ENCODE data around the gene TMEM115. TPM values are rescaled to one million over a fixed set of nuclear protein-coding genes. Genes with fewer than 3 reads are reported as not detected.
A peak's percentile ranks its signal among the peaks of the same experiment; 100 is the strongest.

TMEM115 gene
- total and polyA plus RNA-seq, 2 of the 4 experiments (the other 2 are of a cell fraction): 35.3 to 47.3 TPM

DNA sequence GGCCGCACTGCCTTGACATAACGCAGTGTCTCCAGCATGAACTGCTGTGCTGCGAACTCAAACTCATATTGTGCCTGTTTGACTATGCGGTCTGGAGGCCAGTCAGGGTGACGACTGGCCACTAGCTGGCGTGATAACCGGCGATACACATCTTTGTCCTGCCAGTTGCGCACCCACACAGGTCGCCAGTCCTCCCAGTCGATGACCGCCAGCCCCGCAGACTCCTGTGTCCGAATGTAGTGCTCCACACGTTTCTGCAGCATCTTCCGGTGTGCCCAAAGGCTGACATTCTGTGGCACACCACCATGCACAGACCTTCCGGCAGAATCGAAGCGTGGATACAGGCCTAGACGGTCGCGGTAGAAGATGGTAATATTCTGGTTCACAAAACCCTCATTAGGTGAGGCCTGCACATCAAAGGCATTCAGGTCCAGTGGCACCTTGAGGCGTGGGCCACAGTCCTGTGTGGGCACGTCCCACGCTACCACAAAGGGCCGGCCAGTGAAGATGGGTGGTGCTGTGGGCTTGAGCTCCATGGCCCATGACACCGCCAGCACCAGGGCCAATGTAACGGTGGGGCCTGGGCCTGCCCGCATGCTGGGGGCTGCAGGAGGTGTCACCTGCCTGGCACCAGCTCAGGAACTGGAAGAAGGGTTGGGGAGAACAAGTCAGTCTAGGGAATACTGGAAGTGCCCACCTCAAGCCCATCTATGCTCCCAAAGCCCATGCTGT is 39.3 kb downstream of the TMEM115 start:
- POLR2A ChIA-PET (ENCODE audit: unreplicated experiment): no interaction called here
- peak overlapping the region; percentile 20 to 74; a peak in 1 of 4 replicates for H4K8ac ChIP-seq (ENCODE audit: low read depth in 2 of 2, low read length in 2 of 2)
- no peak for DNase-seq
- 80% methylated on average over 27 of the region's 29 CpGs; no CpG with 5 or more reads in 1 of the 2 experiments for WGBS, 2 experiments (ENCODE audit: extremely low coverage in 2 of 2, insufficient read length in 1 of 2)
- peaks cover 16% of the 10 kb centered on the region; the same call in 1 of the 2 replicates for H4K20me1 ChIP-seq (ENCODE audit: insufficient read depth, low read length)
- in situ Hi-C loops (cut with MboI; ENCODE audit: low sequenced_read_pairs): no loop called here
- ATAC-seq (ENCODE audit: low read depth): no peak
- no peaks in the 10 kb centered on the region for H3K27me3 ChIP-seq (ENCODE audit: control insufficient read depth, insufficient read depth, low read length)
- H3K4ac ChIP-seq (ENCODE audit: low read depth, low read length): peak overlapping the region; percentile 87
- peaks cover 29 to 59% of the 10 kb centered on the region in 2 experiments for H3K79me1 ChIP-seq (ENCODE audit: low read depth in 1 of 2, low read length in 2 of 2)
- peak overlapping the region; percentile 98 for H3K27ac ChIP-seq (ENCODE audit: insufficient read depth, low read length)
- no peak overlapping the region for H3K18ac ChIP-seq (ENCODE audit: low read depth, low read length)
- no peak overlapping the region for H2BK15ac ChIP-seq (ENCODE audit: low read depth, low read length)
- H2BK120ac ChIP-seq (ENCODE audit: low read depth, low read length): no peak overlapping the region
- H3K9me1 ChIP-seq (ENCODE audit: insufficient read depth, low read length): peaks cover 22% of the 10 kb centered on the region
- no peak overlapping the region for H2BK5ac ChIP-seq (ENCODE audit: low read depth, low read length, poor library complexity, severe bottlenecking)
- BruUV-seq (replicated peaks): TSS peak; percentile 64
- peak overlapping the region; percentile 5; the same call in 1 of the 2 replicates for H4K91ac ChIP-seq (ENCODE audit: insufficient read depth, low read depth, low read length)
- H2AK5ac ChIP-seq (ENCODE audit: low read depth, low read length): peak overlapping the region; percentile 37; the same call in 1 of the 2 replicates
- H4K5ac ChIP-seq (ENCODE audit: low read depth, low read length): no peak overlapping the region
- no peak overlapping the region for H2BK20ac ChIP-seq (ENCODE audit: low read depth, low read length)
- no peak overlapping the region for H2AFZ ChIP-seq (replicated peaks; ENCODE audit: low read length, poor library complexity)
- H3K56ac ChIP-seq (ENCODE audit: extremely low read depth, insufficient read depth, low read length): no peak overlapping the region; the same call in 1 of the 2 replicates
- H3K4me3 ChIP-seq (ENCODE audit: insufficient read depth, low read depth, low read length): peak overlapping the region; percentile 58
- H2AK9ac ChIP-seq (replicated peaks; ENCODE audit: low read depth, low read length, poor library complexity): peak overlapping the region; percentile 91
- peaks cover 25% of the 10 kb centered on the region for H3K4me1 ChIP-seq (ENCODE audit: control insufficient read depth, insufficient read depth, low read length)
- H3K36me3 ChIP-seq (ENCODE audit: control insufficient read depth, insufficient read depth, low read length): peaks cover 38% of the 10 kb centered on the region
- intact Hi-C loops (cut with micrococcal nuclease): loop anchor here (5.0 kb wide), 1 partner anchor 58 kb away; no protein-coding TSS in a partner anchor
- H3K23ac ChIP-seq (ENCODE audit: low read depth, low read length): peak overlapping the region; percentile 32
- dilution Hi-C loops (cut with HindIII; ENCODE audit: low sequenced_read_pairs, unreplicated experiment): no loop called here
- H3K14ac ChIP-seq (replicated peaks; ENCODE audit: low read depth, low read length): 0 out of 2 replicates have a peak overlapping the region, but pooled peaks have one; percentile 8
- CTCF ChIA-PET: no interaction called here
- peak overlapping the region; percentile 87 for H3K9ac ChIP-seq (ENCODE audit: low read depth, low read length)
- H3K9me3 ChIP-seq (ENCODE audit: control insufficient read depth, insufficient read depth, low read length): no peaks in the 10 kb centered on the region
- H3K4me2 ChIP-seq (ENCODE audit: low read depth, low read length): peak overlapping the region; percentile 96
- TF ChIP-seq MAZ (IDR thresholded peaks at IDR 0.05; ENCODE audit: borderline replicate concordance, low read depth, low read length) (no peak), RFX5 (IDR thresholded peaks at IDR 0.05; ENCODE audit: low read depth, low read length) (no peak), MXI1 (IDR thresholded peaks at IDR 0.05; ENCODE audit: borderline replicate concordance, low read depth, low read length) (no peak), CEBPB (IDR thresholded peaks at IDR 0.05; ENCODE audit: low read depth, low read length) (no peak), RAD21 (IDR thresholded peaks at IDR 0.05; ENCODE audit: low read length) (no peak), SMC3 (IDR thresholded peaks at IDR 0.05; ENCODE audit: low read depth, low read length) (no peak), BHLHE40 (IDR thresholded peaks at IDR 0.05; ENCODE audit: low read depth, low read length) (no peak), MAFK (IDR thresholded peaks at IDR 0.05; ENCODE audit: low read depth, low read length) (no peak), RCOR1 (IDR thresholded peaks at IDR 0.05; ENCODE audit: insufficient replicate concordance, low read length) (no peak), FOS (IDR thresholded peaks at IDR 0.05; ENCODE audit: low read depth, low read length) (no peak), NFE2L2 (IDR thresholded peaks at IDR 0.05; ENCODE audit: low read depth, low read length) (no peak), POLR2A (IDR thresholded peaks at IDR 0.05; ENCODE audit: low read depth, low read length) (no peak), CHD1 (IDR thresholded peaks at IDR 0.05; ENCODE audit: low read depth, low read length) (no peak)
- TF ChIP-seq, protein P1, sequence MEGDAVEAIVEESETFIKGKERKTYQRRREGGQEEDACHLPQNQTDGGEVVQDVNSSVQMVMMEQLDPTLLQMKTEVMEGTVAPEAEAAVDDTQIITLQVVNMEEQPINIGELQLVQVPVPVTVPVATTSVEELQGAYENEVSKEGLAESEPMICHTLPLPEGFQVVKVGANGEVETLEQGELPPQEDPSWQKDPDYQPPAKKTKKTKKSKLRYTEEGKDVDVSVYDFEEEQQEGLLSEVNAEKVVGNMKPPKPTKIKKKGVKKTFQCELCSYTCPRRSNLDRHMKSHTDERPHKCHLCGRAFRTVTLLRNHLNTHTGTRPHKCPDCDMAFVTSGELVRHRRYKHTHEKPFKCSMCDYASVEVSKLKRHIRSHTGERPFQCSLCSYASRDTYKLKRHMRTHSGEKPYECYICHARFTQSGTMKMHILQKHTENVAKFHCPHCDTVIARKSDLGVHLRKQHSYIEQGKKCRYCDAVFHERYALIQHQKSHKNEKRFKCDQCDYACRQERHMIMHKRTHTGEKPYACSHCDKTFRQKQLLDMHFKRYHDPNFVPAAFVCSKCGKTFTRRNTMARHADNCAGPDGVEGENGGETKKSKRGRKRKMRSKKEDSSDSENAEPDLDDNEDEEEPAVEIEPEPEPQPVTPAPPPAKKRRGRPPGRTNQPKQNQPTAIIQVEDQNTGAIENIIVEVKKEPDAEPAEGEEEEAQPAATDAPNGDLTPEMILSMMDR (conservative IDR thresholded peaks at IDR 0.05; ENCODE audit: low read depth, low read length): no peak
- TF ChIP-seq, protein P2, sequence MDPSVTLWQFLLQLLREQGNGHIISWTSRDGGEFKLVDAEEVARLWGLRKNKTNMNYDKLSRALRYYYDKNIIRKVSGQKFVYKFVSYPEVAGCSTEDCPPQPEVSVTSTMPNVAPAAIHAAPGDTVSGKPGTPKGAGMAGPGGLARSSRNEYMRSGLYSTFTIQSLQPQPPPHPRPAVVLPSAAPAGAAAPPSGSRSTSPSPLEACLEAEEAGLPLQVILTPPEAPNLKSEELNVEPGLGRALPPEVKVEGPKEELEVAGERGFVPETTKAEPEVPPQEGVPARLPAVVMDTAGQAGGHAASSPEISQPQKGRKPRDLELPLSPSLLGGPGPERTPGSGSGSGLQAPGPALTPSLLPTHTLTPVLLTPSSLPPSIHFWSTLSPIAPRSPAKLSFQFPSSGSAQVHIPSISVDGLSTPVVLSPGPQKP (IDR thresholded peaks at IDR 0.05; ENCODE audit: borderline replicate concordance, low read depth, low read length): no peak
